Neural cell (in vitro differentiated cells): Measurements from ENCODE around the gene PDLIM5. TPM values are rescaled to one million over a fixed set of nuclear protein-coding genes. Genes with fewer than 3 reads are reported as not detected.

ENCODE experiments used
- H2AFZ ChIP-seq: fragments of 200-600, 300-800 bp; sonication (generic), shearing (Covaris generic); 2 replicates; pipeline ENCODE4 v1.6.0; 2014; ENCODE audit warnings: low read depth, mild to moderate bottlenecking, antibody characterized with exemption, low read length, moderate library complexity
- H3F3A ChIP-seq: fragments of 200-600 bp; shearing (Covaris generic); 2 replicates; pipeline ENCODE4 v1.6.1; 2016; ENCODE audit warnings: mild to moderate bottlenecking, moderate library complexity, mixed read lengths, antibody characterized with exemption, low read length; ENCODE audit not compliant: insufficient read depth, poor library complexity, severe bottlenecking
- H3K27ac ChIP-seq: fragments of 200-600, 300-800 bp; sonication (generic), shearing (Covaris generic); 2 replicates; pipeline ENCODE4 v1.5.1; 2014; ENCODE audit warnings: mild to moderate bottlenecking, low read length, moderate library complexity
- H3K27me3 ChIP-seq: fragments of 300-800, 200-600 bp; sonication (generic), shearing (Covaris generic); 2 replicates; pipeline ENCODE4 v1.6.0; 2014; ENCODE audit warnings: mild to moderate bottlenecking, low read depth, low read length, moderate library complexity; ENCODE audit not compliant: insufficient read depth
- H3K36me3 ChIP-seq: fragments of 300-800, 200-600 bp; sonication (generic), shearing (Covaris generic); 2 replicates; pipeline ENCODE4 v1.5.1; 2014; ENCODE audit warnings: mild to moderate bottlenecking, antibody characterized with exemption, low read length, moderate library complexity; ENCODE audit not compliant: insufficient read depth
- H3K4me2 ChIP-seq: fragments of 300-800, 200-600 bp; sonication (generic), shearing (Covaris generic); 2 replicates; pipeline ENCODE4 v1.6.0; 2014; ENCODE audit warnings: mild to moderate bottlenecking, low read length
- H3K4me3 ChIP-seq: fragments of 300-800, 200-600 bp; sonication (generic), shearing (Covaris generic); 2 replicates; pipeline ENCODE4 v1.5.1; 2014; ENCODE audit warnings: mild to moderate bottlenecking, low read length, moderate library complexity
- H3K79me2 ChIP-seq: fragments of 200-600 bp; shearing (Covaris generic); replicated peaks from 2 replicates; pipeline ENCODE4 v1.6.0; 2014; ENCODE audit warnings: mild to moderate bottlenecking, low read length, moderate library complexity; ENCODE audit not compliant: insufficient read depth
- H3K9ac ChIP-seq: fragments of 300-800, 200-600 bp; sonication (generic), shearing (Covaris generic); 2 replicates; pipeline ENCODE4 v1.6.1; 2016; ENCODE audit warnings: mild to moderate bottlenecking, low read length, mixed read lengths
- H3K9me2 ChIP-seq: fragments of 200-600 bp; shearing (Covaris generic); 2 replicates; pipeline ENCODE4 v1.6.1; 2016; ENCODE audit warnings: mild to moderate bottlenecking, low read length, mixed read lengths; ENCODE audit not compliant: insufficient read depth
- H3K9me3 ChIP-seq: fragments of 200-600, 300-800 bp; sonication (generic), shearing (Covaris generic); 2 replicates; pipeline ENCODE4 v1.6.1; 2016; ENCODE audit warnings: mild to moderate bottlenecking, mixed run types, low read length, moderate library complexity, mixed read lengths
- H4K20me1 ChIP-seq: fragments of 200-600 bp; shearing (Covaris generic); 2 replicates; pipeline ENCODE4 v1.6.1; 2016; ENCODE audit warnings: mild to moderate bottlenecking, mixed run types; ENCODE audit not compliant: insufficient read depth
- EP300 ChIP-seq: fragments of 450-650 bp; conservative IDR thresholded peaks from 2 replicates; pipeline ENCODE4 v1.6.1; 2014; ENCODE audit warnings: antibody characterized with exemption, mild to moderate bottlenecking, moderate library complexity; ENCODE audit not compliant: poor library complexity, severe bottlenecking
- EZH2 ChIP-seq: fragments of 200-600, 300-800 bp; shearing (Covaris generic), sonication (generic); IDR thresholded peaks from 2 replicates; pipeline ENCODE4 v1.6.1; 2014; ENCODE audit warnings: antibody characterized with exemption, low read length, borderline replicate concordance, mild to moderate bottlenecking; ENCODE audit not compliant: insufficient read depth, poor library complexity, severe bottlenecking
- MXI1 ChIP-seq: fragments of 450-650 bp; conservative IDR thresholded peaks from 2 replicates; pipeline ENCODE4 v1.6.1; 2014; ENCODE audit warnings: antibody characterized with exemption, mild to moderate bottlenecking; ENCODE audit not compliant: poor library complexity, severe bottlenecking
- POLR2AphosphoS5 ChIP-seq: IDR thresholded peaks from 2 replicates; pipeline ENCODE4 v1.6.1; 2012
- RAD21 ChIP-seq: fragments of 450-650 bp; conservative IDR thresholded peaks from 2 replicates; pipeline ENCODE4 v1.6.1; 2014; ENCODE audit warnings: antibody characterized with exemption, mild to moderate bottlenecking, moderate library complexity
- REST ChIP-seq: IDR thresholded peaks from 2 replicates; pipeline ENCODE4 v1.6.1; 2012; ENCODE audit warnings: borderline replicate concordance
- SMC3 ChIP-seq: fragments of 450-650 bp; conservative IDR thresholded peaks from 2 replicates; pipeline ENCODE4 v1.6.1; 2014; ENCODE audit warnings: antibody characterized with exemption, mild to moderate bottlenecking, moderate library complexity; ENCODE audit not compliant: poor library complexity
- TAF1 ChIP-seq: IDR thresholded peaks from 2 replicates; pipeline ENCODE4 v1.6.1; 2012; ENCODE audit warnings: low read depth
- polyA plus RNA-seq: library from polyadenylated mRNA; depleted of rRNA; stranded (reverse); fragments of >200 nt; gene quantifications from 2 replicates; pipeline ENCODE4 v1.2.3, GENCODE V29; 2014
- TF ChIP-seq, protein P1 (sequence below): fragments of 450-650 bp; IDR thresholded peaks from 2 replicates; pipeline ENCODE4 v1.5.1; 2014; ENCODE audit warnings: antibody characterized with exemption, mild to moderate bottlenecking, moderate library complexity; ENCODE audit not compliant: poor library complexity, severe bottlenecking

The PDLIM5 gene
- polyA plus RNA-seq, 1 donor from 2014 or later: 1.6 TPM

DNA sequence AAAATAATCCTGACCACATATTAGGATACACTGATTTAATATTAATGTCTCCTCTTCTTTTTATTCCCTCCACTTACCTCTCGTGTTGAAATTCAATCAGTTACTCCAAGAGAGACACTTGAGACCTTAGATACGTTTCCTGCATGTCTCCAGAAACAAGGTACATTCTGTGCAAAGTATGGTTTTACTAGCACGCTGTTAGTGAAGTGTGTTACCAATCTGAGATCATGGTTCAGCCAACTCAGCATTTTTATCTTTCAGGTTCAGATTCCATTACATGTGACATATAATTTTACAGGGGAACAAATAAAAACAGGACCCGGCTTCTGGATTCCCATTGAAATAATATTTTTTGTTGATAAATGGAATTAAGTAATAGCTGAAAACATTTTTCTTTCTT lies 32.2 kb downstream of the PDLIM5 start:
- Histone ChIP-seq H3K9me2 (no peaks in the 10 kb centered on the region), H3K4me3 (no peak overlapping the region), H3K36me3 (no peaks in the 10 kb centered on the region), H3K4me2 (no peak overlapping the region), H3K9ac (no peak overlapping the region), H3F3A (no peaks in the 10 kb centered on the region), H3K27me3 (no peaks in the 10 kb centered on the region), H3K27ac (no peak overlapping the region), H2AFZ (no peak overlapping the region), H3K79me2 (no peaks in the 10 kb centered on the region), H4K20me1 (no peaks in the 10 kb centered on the region), H3K9me3 (no peaks in the 10 kb centered on the region)
- no peak for TF ChIP-seq RAD21

GRCh38 chr4:94484818-94485217 lies 33.1 kb downstream of the PDLIM5 start:
- H3F3A ChIP-seq: no peaks in the 10 kb centered on the region
- no peaks in the 10 kb centered on the region for H3K9me3 ChIP-seq
- no peaks in the 10 kb centered on the region for H4K20me1 ChIP-seq
- no peak overlapping the region for H2AFZ ChIP-seq
- H3K9me2 ChIP-seq: no peaks in the 10 kb centered on the region
- H3K9ac ChIP-seq: no peak overlapping the region
- TF ChIP-seq SMC3: no peak
- no peak for TF ChIP-seq REST
- TF ChIP-seq TAF1: no peak
- no peak for TF ChIP-seq POLR2AphosphoS5
- no peak for TF ChIP-seq RAD21
- no peak for TF ChIP-seq MXI1
- TF ChIP-seq, protein P1, sequence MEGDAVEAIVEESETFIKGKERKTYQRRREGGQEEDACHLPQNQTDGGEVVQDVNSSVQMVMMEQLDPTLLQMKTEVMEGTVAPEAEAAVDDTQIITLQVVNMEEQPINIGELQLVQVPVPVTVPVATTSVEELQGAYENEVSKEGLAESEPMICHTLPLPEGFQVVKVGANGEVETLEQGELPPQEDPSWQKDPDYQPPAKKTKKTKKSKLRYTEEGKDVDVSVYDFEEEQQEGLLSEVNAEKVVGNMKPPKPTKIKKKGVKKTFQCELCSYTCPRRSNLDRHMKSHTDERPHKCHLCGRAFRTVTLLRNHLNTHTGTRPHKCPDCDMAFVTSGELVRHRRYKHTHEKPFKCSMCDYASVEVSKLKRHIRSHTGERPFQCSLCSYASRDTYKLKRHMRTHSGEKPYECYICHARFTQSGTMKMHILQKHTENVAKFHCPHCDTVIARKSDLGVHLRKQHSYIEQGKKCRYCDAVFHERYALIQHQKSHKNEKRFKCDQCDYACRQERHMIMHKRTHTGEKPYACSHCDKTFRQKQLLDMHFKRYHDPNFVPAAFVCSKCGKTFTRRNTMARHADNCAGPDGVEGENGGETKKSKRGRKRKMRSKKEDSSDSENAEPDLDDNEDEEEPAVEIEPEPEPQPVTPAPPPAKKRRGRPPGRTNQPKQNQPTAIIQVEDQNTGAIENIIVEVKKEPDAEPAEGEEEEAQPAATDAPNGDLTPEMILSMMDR: no peak
- no peak for TF ChIP-seq EP300
- TF ChIP-seq EZH2: no peak
- no peak overlapping the region for H3K4me3 ChIP-seq
- H3K27ac ChIP-seq: no peak overlapping the region
- no peaks in the 10 kb centered on the region for H3K79me2 ChIP-seq
- no peaks in the 10 kb centered on the region for H3K36me3 ChIP-seq
- no peaks in the 10 kb centered on the region for H3K27me3 ChIP-seq
- H3K4me2 ChIP-seq: no peak overlapping the region

DNA sequence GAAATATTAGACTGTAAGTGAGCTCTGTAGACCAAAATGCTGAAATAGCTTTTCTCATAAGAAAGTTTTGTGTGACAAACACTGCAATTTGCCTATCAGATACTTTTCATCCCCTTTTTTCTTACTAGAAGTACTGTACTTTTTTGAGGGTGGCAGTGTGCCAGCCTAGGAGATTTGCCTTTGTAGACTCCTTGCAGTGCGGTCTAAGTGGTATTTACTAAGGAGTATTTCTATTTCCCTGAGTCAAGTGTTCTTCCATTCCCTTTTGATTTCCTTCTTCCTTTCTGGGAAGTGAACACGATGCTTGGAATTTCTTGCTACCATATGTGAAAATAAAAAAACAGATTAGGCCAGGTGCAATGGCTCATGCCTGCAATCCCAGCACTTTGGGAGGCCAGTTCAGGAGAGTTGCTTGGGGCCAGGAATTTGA lies 34.6 kb downstream of the PDLIM5 start:
- Histone ChIP-seq H3K79me2 (no peaks in the 10 kb centered on the region), H3K4me2 (no peak overlapping the region), H3K9me3 (no peaks in the 10 kb centered on the region), H4K20me1 (no peaks in the 10 kb centered on the region), H3K9ac (no peak overlapping the region), H3K9me2 (no peaks in the 10 kb centered on the region), H3F3A (no peaks in the 10 kb centered on the region), H3K27ac (no peak overlapping the region), H3K27me3 (no peaks in the 10 kb centered on the region), H3K4me3 (no peak overlapping the region), H2AFZ (no peak overlapping the region), H3K36me3 (no peaks in the 10 kb centered on the region)
- TF ChIP-seq MXI1: no peak
- no peak for TF ChIP-seq RAD21
- no peak for TF ChIP-seq REST
- no peak for TF ChIP-seq POLR2AphosphoS5
